Colon (tissue), 2 donors: ENCODE results near the gene ZC3H11A.

Experiments used
- FAIRE-seq: peaks from 2 replicates; lab custom pipeline; 2012; peaks lifted over from hg19 to GRCh38; lab: Jason Lieb, UNC
- donor health status: control.
- donor health status: control.

The ZC3H11A gene

DNA sequence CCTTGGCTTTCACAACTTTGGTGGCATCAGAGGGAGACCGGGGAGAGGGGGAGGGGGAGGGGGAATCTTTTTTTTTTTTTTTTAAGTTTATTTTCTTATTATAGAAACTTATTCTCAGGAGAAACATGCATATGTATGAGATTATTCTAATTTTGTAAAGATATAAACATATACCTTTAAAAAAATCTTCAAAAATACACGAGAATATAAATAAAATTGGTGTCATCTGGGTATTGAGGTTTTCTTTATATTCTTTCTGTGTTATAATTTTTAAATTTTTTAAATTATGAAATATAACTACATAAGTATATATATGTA, 47.1 kb downstream of the ZC3H11A start:
- no peak for FAIRE-seq

DNA sequence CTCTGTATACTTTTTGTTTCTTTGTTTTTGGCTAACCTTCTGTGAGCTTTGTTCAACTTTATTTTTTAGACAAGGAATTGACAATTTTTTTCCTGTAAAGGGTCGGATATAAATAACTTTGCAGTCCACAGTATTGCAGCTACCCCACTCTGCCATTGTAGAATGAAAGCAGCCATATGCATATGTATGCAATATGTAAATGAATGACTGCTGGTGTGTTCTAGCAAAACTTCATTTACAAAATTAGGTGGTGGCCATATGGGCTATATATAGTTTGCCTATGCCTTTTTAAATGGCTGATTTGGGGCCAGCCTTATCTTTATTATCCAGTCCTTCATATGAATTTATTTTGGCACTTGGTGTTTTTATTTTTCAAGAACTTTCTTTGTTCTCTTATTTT, 48.0 kb downstream of the ZC3H11A start:
- no peak for FAIRE-seq
